Glomerular endothelial cell (primary cell): ENCODE results near the gene ZBTB16. TPM values are rescaled to one million over a fixed set of nuclear protein-coding genes. Genes with fewer than 3 reads are reported as not detected.

Experiments
- DNase-seq: peaks from one replicate; pipeline ENCODE4 v3.0.0-alpha.2; 2011; ENCODE audit warnings: low read depth, low spot score; ENCODE audit errors: extremely low read depth
- total RNA-seq: library from RNA; depleted of rRNA; stranded (reverse); fragments of >200 nt; gene quantifications from 2 replicates; pipeline ENCODE4 v1.2.3, GENCODE V29; 2015

Gene ZBTB16
- total RNA-seq, 1 donor from 2014 or later, result 6.9 TPM

DNA sequence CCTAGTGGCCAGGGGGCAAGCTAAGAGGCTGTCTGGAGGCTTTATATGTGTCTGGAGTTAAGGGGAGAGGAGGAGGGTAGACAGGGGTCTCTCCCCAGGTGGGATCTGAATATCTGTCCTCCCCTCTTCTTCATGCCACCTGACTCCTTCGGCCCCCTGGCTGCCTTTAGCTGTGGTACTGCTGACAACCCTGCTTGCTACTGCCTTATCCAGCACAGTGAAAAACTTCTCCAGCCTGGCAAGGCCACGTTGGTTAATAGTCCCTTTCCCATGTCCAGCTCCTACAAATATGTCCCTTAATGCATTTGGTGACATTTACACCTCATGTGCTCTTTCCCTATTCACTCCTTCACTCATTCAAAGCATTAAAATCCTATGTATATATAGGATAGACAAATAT, 194.3 kb downstream of the ZBTB16 start:
- no peak for DNase-seq

DNA sequence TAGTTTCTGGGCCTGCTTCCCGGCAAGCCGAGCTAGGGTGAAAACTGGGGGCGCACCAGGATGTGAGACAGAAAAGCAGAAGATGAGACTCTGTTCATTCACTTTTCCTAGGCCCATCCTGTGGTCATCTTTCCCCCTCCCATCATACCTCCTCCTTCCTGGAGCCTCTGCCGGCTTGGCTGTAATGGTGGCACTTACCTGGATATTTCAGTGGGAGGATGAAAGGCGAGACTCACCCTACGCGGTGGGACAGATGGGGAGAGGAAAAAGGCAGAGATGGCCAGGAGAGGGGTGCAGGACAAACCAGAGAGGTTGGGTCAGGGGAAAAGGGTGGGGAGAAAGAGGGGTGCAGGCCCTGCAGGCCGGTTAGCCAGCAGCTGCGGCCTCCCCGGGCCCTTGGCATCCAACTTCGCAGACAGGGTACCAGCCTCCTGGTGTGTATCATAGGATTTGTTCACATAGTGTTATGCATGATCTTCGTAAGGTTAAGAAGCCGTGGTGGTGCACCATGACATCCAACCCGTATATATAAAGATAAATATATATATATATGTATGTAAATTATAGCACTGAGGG, 195.1 kb downstream of the ZBTB16 start:
- DNase-seq, result no peak

DNA sequence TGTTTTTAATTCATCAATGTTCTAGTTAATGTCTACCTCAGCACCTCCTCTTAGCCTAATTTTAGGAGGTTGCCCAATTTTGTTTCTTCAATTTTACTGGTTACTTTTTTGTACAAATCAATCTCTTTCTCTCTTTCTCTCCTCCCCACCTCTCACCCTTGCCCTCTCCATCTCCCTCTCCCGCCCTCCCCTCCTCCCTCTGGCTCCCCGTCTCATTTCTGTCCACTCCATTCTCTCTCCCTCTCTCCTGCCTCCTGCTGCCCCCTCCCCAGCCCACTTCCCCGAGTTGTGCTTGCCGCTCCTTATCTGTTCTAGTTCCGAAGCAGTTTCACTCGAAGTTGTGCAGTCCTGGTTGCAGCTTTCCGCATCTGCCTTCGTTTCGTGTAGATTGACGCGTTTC, 195.8 kb downstream of the ZBTB16 start:
- no peak for DNase-seq

DNA sequence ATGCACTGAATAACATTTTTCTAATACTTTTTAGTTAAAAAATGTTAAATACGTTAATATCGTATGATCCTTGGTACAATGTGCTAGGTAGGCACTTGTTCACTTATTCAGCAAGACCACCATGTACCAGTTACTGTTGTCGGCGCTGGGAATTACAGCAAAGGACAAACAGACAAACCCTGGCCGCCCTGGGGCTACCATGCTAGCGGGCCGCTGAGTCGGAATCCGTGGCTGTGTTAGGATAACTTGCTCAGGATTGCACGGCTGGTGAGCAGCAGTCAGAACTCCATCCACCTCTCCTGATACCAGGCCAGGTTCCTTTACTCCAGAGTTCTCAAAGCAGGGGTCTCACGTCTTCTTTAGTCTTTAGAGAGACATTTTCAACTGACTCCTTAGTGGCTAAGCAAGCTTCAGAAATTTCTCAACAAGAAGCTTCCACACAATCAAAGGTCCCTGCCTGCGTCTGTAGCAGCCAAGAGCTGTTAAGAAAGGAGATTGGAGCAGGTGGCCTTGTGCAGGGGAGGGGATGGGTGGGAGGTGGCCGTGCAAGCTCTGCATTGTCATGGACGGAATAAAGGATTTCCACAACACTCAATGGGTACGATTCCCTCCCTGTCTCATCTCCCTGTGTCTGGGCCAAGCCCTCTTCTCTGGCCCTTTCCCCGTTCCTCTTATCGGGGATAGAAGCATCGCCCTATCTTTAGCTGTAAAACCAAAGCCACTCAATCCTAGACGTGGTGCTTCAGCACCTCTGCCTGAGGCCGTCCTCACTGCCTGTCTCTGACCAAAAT, 196.9 kb downstream of the ZBTB16 start:
- no peak for DNase-seq

DNA sequence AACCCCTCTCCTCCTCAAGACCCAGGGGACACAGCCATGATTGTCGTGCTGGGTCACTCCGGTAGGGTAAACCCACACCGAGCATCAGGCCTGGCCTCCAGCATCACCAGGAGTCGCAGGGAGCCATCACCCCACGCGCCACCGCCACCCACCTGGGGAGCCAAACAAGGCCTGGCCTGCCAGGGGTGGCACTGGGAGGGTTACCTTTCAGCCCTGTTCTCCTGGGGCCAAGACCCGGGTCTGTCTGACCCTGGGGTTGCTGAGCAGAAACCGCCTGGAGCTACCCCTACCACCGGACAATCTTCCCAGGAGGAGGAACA, 197.4 kb downstream of the ZBTB16 start:
- no peak for DNase-seq

DNA sequence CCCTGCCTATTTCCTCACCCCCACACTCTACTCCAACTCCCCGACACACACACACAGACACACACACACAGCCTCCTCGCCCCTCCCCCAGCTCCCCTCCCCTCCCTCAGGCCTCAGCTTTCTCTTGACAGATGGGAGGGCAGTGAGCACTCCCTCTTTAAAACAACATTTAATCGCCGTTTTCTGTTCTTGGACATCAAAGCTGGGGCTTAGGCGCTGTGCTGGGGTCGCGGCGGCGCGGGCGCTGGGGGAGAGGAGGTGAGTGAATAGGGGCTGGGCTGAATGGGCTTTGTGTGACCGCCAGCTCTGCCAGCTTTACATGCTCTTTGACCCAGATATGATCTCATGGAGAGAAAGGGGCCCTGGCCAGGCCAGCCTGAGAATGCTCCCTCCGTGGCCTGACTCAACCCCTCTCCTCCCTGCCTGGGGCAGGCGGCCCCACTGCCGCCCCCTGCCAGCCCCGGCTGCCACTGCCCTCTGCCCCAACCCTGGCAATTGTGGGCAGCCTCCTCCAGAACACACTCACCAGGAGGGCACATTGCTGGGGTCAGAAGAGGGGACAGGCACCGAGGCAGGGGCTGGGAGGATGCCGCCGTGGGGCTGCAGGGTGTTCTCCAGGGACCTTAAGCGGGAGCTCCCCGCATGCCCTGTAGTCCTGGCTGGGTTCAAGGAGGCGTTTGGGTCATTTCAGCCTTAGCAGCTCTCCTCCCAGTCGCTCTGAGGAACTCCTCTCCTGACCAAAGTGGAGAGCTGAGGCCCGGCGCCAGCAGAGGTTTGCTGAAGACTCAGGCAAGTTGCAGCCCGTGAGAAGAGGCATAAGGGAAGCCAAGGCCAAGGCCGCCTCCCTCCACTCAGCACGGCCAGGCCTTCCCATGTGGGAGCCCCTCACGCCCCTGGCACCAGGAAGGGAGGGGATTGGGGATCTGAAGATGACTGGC, 198.4 kb downstream of the ZBTB16 start:
- DNase-seq, result no peak

DNA sequence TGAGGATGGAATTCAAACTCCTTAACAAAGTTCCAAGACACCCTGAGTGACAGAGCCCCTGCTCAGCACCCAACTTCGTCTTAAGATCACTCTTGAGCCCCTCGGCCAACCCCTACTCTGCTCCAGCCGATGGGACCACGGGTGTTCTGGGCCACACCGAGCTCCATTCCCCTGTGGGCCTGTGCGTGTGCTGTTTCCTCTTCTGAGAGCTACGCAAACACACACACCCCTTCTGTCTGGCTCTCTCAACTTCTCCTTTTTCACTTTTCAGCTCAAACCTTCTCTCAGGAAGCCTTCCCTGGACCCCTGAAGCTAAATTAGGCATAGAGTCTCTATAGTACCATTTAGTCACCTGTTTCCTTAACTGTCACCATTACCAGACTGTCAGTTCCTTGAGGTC, 199.2 kb downstream of the ZBTB16 start:
- no peak for DNase-seq

DNA sequence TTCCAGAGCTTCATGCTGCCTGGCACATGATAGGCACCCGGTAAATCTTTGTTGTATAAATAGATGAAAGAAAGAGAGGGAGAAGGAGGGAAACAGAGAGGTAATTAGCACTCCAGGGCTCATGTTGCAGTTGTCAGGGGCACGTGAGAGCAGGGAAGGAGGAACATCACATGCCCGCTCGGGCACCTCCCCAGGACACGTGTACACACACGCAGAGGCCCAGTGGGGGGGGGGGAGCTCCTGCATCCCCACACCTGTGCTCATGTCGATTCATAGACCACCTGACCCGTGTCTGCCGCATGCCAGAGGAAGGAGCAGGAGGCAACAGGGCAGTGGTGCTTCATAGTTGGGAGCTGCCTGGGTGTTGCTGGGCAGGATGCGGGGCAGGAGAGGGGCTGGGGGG, 199.6 kb downstream of the ZBTB16 start:
- no peak for DNase-seq

DNA sequence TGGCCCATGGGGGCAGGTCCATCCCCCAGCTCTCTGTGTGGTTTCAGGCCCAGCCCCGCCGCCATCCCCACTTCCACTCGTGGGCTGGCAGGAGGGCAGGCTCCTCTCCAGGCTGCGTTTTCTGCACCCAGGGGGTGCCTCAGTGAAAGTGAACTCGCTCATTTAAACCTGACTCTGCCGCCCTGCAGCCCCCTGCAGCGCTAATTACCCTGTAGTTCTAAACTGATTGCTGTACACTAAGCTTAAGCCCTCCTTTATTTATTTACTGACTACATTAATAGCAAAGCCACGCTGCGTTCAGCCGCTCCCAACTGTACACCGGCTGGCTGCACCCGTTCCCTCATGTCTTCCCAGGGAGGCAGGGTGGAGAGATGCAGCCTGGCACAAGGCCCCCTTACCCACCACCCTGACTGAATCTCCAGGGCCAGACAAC, 200.1 kb downstream of the ZBTB16 start:
- DNase-seq, result no peak

DNA sequence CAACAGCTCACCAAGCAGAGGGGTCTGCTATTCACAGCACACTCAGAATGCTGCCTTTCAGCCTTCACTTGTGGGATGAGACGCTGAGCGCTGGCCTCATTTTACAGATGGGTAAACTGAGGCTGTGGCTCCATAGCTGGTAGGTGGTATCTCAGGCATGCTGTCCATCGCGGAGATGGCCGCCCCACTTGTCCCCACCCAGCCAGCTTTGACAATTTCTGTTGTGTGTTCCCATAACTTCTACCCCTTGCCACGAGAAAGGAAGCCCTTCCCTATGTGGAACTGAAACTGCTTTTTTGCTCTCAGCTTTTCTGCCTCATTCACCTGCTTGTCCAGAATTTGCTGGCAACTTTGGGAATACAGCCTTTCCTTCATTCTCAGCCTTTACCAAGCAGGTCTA, 200.6 kb downstream of the ZBTB16 start:
- DNase-seq, result no peak

DNA sequence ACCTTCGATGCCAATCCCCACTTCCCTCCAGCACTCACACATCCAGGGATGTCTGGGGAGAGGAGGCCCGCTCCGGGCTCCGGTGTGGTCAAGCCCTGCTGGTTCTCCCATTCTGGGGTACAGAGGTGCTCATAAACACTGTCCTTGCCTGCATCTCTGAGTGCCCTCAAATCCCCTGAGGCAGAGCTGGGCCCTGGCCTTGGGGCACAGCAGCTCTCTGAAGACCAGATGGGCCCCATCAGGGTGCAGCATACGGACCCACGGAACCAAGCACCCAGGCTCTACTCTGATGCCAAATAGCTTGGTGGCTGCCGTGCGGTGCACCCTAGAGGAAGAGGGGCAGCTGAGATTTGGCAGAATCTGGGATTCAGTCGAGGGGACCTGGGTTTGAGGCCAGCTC, 201.0 kb downstream of the ZBTB16 start:
- no peak for DNase-seq

DNA sequence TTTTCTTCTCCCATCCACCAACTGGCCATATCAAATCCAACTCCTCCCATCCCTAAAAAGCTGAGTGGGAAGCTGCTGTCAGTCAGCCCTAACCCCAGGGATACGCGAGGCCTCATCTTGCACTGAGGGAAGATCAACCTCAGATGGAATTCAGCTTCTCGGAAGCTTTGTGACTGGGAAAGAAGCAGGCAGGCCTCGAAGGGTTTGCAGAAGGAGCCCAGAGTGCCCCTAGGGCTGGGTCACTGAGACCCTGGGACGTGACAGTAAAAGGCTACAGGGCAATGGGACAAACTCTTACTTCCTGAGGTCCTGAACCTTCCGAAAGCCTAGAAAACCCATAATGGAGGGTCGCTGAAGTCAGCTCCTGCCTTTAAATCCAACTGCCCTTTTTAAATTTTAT, 202.3 kb downstream of the ZBTB16 start:
- no peak for DNase-seq

DNA sequence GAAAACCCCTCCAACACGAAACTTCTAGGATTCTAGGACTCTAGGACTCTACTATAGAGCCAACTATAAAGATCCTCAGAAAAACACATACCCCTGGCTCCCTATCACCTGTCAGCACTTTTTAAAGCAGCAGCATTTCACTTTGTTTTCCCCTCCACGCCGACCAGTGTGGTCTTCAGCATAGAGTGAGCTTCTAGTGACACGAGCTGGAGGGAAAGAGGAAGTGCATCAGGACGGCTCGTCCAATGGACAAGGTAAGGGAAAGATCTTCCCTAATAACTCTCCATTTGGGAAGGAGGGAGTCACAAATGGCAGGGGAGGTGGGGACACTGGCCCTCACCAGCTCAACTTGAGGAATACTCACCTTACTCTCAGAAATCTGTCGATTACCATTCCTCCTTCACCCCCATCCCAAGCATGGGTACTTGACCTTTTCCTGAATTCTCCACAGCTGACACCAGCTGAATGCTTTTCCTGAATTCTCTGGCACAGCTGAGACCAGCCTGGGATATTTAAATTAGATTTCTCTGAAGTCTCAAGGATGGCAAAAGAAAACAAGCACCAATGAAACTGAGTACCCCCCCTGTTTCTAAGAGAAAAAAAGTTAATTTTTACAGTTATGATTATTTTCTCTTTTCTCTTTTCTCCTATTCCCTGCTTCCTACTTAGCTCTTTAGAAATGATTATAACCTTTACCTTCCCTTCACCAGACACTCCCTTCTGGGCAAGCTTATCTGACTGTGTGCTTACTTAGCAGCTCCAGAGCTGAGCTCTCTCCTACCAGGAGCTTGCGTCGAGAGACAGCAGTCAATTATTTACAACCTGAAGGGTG, 203.4 kb downstream of the ZBTB16 start:
- DNase-seq, result no peak

DNA sequence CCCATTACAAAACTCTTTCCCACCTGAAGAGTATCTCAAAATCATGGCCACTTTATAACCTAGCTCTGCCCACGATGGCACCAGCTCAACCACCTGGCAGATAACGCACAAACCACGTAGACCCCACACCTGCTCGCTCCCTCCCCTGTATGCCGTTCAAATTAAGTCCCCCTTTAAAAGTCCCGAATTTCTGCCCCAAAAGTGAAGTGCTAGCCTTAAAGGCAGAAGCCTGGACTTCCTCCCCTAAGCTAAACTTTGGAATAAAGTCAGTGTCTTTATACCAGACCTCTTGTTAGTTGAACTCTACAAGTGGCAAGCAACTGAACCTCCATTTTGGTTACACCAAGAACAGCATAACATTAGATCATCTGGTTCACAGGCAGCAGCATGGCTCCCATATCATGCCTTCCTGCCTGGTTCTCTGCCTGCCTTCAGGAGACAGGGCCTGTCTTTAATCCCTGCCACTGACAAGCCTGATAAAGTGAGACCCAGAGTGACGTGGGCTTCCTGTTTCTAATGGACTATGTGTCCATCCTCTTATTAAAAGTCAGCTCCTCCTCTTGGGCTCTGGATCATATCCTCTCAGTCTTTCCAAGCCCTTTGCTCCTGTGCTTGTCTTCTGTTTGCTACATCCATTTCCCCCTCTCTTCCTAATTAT, 204.1 kb downstream of the ZBTB16 start:
- no peak for DNase-seq

DNA sequence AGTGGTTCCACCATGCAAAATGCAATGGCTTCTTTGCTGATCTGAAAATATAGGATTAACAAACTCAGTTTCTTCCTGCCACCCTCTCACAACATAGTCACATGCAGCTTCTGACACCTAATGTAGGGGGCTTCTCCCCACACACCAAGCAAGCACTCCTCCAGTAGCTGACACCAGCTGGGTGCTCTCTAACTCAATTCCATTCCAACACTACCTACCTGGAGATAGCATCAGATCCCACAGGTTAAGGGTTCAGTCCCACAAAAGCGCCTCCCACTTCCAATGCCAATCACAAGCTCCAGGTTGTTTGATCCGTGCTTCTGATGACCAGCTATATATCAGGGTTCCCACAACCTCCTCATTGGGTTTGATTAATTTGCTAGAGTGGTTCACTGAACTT, 204.9 kb downstream of the ZBTB16 start:
- DNase-seq, result no peak

DNA sequence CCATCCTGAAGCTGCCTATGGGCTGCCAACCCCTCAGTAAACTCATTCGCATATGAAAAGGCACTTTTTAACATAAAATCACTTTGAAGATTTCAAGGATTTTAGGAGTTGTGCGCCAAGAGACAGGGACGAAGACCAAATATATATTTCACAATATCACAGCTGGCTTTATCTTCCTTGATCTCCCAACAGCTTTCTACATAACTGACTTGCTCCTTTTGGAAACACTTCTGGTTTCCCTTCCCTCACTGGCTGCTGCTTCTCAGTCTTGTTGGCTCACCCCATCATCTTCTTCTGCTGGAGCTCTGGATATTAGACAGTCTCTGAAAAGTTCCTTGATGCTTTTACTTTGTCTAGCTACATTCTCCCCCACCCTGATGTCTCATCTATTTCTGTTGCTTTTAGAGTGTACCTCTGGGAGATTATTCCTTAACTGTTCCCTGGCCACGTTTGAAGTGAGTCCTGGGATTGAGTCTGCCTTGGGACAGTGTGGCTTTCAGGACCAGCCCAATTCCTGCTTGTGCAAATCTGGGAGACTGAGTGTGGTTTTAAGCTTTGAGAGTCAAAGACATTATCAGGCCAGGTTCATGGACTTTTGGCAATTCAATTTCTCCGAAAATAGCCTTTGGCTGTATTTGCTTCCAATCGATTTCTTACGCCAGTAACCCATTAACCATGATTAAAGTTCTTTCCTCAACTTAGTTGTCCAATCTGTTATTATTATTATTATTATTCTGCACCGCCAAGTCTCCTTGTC, 205.8 kb downstream of the ZBTB16 start:
- no peak for DNase-seq

DNA sequence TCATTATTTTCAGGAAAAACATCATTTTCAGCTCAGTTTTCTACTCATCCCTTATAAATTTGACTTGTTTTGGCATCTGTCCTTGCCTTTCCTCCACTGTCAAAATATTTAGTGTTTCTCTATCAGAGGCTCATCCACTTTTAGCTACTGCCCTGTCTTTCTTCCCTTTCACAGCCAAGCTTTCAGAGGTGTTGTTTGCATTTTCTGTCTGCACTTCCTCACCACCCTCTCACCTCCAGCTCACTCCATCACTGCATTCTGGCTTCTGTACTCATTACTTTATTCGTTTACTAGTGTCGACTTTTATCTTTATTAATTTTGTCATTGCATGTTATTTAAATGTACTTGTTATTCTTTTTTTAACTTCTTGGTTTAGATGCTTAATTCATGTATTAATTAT, 210.0 kb downstream of the ZBTB16 start:
- DNase-seq, result no peak

DNA sequence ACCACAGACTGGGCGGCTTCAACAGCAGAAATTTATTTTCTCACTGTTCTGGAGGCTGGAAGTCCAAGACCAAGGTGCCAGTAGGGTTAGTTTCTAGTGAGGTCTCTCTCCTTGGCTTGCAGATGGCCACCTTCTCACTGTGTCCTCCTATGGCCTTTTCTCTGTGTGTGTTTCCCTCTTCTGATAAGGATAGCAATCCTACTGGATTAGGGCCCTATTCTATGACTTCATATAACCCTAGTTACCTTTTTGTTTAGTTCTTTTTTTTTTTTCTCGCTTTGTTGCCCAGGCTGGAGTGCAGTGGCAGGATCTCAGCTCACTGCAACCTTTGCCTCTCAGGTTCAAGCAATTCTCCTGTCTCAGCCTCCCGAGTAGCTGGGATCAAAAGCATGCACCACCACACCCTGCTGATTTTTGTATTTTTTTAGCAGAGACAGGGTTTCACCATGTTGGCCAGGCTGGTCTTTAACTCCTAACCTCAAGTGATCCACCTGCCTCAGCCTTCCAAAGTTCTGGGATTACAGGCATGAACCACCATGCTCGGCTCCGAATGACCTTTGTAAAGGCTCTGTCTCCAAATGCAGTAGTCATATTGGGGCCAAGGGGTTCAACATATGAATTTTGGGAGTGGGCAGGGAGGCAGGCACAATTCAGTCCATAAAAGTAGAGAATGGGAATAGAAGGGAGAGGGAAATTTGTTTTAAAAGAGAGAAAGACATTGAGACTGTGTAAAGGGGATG, 211.2 kb downstream of the ZBTB16 start:
- DNase-seq, result no peak

DNA sequence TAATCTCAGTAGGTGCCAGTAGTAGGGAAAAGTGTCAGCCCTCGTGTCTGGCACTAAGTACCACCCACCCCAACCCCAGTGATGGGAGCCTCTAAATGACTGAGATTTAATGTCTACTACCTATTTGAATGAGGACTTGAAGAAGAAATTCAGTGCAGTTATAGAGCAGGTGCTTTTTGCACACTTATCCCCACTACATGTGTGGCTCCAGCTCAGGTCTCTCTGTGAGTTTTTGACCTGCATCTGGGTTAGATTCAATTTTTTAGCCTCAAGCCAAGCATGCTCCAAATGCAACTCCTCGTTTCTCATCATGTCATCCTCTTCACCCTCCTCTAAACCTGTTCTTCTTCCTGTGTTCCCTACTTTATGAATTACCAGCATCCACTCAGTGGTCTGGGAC, 211.8 kb downstream of the ZBTB16 start:
- DNase-seq, result no peak
